Ishikawa (cell line): Measurements from ENCODE around the gene ELP5.

Source experiments
- CEBPB ChIP-seq: IDR thresholded peaks from 2 replicates; pipeline ENCODE4 v1.6.1; 2012
- CREB1 ChIP-seq: IDR thresholded peaks from 2 replicates; pipeline ENCODE4 v1.6.1; 2012; ENCODE audit warnings: low read depth
- EGR1 ChIP-seq: IDR thresholded peaks from 2 replicates; pipeline ENCODE4 v1.6.1; 2012
- EP300 ChIP-seq: IDR thresholded peaks from 2 replicates; pipeline ENCODE4 v1.6.1; 2012; ENCODE audit warnings: borderline replicate concordance
- FOXM1 ChIP-seq: IDR thresholded peaks from 2 replicates; pipeline ENCODE4 v1.6.1; 2012; ENCODE audit warnings: low read depth, borderline replicate concordance
- MAX ChIP-seq: IDR thresholded peaks from 2 replicates; pipeline ENCODE4 v1.6.1; 2012
- NFIC ChIP-seq: IDR thresholded peaks from 2 replicates; pipeline ENCODE4 v1.6.1; 2012
- RAD21 ChIP-seq: IDR thresholded peaks from 2 replicates; pipeline ENCODE4 v1.6.1; 2012; ENCODE audit warnings: low read depth
- TAF1 ChIP-seq: IDR thresholded peaks from 2 replicates; pipeline ENCODE4 v1.6.1; 2012; ENCODE audit warnings: low read depth, mild to moderate bottlenecking
- TCF12 ChIP-seq: IDR thresholded peaks from 2 replicates; pipeline ENCODE4 v1.6.1; 2012; ENCODE audit warnings: low read depth
- TEAD4 ChIP-seq: IDR thresholded peaks from 2 replicates; pipeline ENCODE4 v1.6.1; 2012
- YY1 ChIP-seq: IDR thresholded peaks from 2 replicates; pipeline ENCODE4 v1.6.1; 2012; ENCODE audit warnings: low read depth
- ZBTB7A ChIP-seq: IDR thresholded peaks from 2 replicates; pipeline ENCODE4 v1.6.1; 2012; ENCODE audit warnings: low read depth
- TF ChIP-seq, protein P1 (sequence below): IDR thresholded peaks from 2 replicates; pipeline ENCODE4 v1.6.1; 2012
- TF ChIP-seq, protein P2 (sequence below): IDR thresholded peaks from 2 replicates; pipeline ENCODE4 v1.6.1; 2012; ENCODE audit warnings: low read depth, mild to moderate bottlenecking

The ELP5 gene

DNA sequence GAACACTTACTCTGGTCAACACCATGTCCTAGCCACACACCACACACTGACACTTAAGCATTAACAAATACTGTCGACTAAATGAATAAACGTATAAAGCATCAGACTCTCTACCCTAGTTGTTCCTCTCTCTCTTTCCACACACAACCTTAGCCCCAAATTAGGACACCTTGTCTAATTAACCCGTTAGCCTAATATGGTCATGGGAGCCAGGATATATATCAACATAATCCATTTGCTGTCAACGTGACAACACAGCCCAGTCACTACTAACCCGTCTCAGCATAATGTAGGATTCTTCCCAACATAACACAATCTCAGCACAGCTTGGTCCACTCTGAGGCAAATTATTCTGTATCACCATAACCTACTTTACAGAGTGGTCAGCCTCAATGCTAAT, 19.9 kb upstream of the ELP5 start:
- no peak for TF ChIP-seq NFIC
- no peak for TF ChIP-seq CREB1
- TF ChIP-seq MAX, result no peak
- TF ChIP-seq TCF12, result no peak
- no peak for TF ChIP-seq FOXM1

DNA sequence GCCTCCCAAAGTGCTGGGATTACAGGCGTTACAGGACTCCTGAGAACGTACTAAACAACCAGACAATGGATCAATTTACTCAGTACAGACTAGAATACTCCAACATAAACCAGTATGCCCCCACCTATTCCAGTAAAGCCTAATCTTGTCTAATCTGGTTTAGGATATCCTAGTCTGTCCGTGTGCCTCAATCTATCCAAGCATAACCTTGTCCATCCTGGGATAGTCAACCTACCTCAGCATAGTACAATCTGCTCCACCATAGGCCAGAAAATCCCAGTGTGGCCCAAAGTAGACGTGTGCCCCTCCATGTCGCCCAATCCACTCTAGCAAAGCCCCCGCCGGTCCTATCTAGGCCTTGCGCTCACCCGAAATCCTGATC, 18.3 kb upstream of the ELP5 start:
- TF ChIP-seq TAF1, result no peak
- no peak for TF ChIP-seq MAX
- no peak for TF ChIP-seq TEAD4
- TF ChIP-seq, protein P1, sequence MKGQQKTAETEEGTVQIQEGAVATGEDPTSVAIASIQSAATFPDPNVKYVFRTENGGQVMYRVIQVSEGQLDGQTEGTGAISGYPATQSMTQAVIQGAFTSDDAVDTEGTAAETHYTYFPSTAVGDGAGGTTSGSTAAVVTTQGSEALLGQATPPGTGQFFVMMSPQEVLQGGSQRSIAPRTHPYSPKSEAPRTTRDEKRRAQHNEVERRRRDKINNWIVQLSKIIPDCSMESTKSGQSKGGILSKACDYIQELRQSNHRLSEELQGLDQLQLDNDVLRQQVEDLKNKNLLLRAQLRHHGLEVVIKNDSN, result no peak
- no peak for TF ChIP-seq FOXM1
- no peak for TF ChIP-seq NFIC
- no peak for TF ChIP-seq EP300

- TF ChIP-seq ZBTB7A, result no peak
- TF ChIP-seq TEAD4, result peak; percentile 56
- peak; percentile 48; the same call in 1 of the 2 replicates for TF ChIP-seq TCF12
- TF ChIP-seq TAF1, result peak; percentile 41; the same call in 1 of the 2 replicates
- TF ChIP-seq YY1, result peak; percentile 74
- TF ChIP-seq, protein P1, result peak; percentile 99
- TF ChIP-seq NFIC, result no peak; the same call in 1 of the 2 replicates
- TF ChIP-seq EP300, result peak; percentile 38; the same call in 1 of the 2 replicates
- TF ChIP-seq CEBPB, result no peak
- no peak for TF ChIP-seq FOXM1
- no peak for TF ChIP-seq RAD21
- TF ChIP-seq, protein P2, sequence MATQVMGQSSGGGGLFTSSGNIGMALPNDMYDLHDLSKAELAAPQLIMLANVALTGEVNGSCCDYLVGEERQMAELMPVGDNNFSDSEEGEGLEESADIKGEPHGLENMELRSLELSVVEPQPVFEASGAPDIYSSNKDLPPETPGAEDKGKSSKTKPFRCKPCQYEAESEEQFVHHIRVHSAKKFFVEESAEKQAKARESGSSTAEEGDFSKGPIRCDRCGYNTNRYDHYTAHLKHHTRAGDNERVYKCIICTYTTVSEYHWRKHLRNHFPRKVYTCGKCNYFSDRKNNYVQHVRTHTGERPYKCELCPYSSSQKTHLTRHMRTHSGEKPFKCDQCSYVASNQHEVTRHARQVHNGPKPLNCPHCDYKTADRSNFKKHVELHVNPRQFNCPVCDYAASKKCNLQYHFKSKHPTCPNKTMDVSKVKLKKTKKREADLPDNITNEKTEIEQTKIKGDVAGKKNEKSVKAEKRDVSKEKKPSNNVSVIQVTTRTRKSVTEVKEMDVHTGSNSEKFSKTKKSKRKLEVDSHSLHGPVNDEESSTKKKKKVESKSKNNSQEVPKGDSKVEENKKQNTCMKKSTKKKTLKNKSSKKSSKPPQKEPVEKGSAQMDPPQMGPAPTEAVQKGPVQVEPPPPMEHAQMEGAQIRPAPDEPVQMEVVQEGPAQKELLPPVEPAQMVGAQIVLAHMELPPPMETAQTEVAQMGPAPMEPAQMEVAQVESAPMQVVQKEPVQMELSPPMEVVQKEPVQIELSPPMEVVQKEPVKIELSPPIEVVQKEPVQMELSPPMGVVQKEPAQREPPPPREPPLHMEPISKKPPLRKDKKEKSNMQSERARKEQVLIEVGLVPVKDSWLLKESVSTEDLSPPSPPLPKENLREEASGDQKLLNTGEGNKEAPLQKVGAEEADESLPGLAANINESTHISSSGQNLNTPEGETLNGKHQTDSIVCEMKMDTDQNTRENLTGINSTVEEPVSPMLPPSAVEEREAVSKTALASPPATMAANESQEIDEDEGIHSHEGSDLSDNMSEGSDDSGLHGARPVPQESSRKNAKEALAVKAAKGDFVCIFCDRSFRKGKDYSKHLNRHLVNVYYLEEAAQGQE, result no peak
- TF ChIP-seq CREB1, result no peak
- peak; percentile 92 for TF ChIP-seq MAX
- TF ChIP-seq EGR1, result peak; percentile 59; the same call in 1 of the 2 replicates
Measured at GRCh38 chr17:7234083-7234951, 17.7 kb upstream of the ELP5 start, which contains the start of gene DVL2. DVL2 (minus strand) TSS chr17:7234517; CDS start chr17:7234262, 255 bp downstream.

DNA sequence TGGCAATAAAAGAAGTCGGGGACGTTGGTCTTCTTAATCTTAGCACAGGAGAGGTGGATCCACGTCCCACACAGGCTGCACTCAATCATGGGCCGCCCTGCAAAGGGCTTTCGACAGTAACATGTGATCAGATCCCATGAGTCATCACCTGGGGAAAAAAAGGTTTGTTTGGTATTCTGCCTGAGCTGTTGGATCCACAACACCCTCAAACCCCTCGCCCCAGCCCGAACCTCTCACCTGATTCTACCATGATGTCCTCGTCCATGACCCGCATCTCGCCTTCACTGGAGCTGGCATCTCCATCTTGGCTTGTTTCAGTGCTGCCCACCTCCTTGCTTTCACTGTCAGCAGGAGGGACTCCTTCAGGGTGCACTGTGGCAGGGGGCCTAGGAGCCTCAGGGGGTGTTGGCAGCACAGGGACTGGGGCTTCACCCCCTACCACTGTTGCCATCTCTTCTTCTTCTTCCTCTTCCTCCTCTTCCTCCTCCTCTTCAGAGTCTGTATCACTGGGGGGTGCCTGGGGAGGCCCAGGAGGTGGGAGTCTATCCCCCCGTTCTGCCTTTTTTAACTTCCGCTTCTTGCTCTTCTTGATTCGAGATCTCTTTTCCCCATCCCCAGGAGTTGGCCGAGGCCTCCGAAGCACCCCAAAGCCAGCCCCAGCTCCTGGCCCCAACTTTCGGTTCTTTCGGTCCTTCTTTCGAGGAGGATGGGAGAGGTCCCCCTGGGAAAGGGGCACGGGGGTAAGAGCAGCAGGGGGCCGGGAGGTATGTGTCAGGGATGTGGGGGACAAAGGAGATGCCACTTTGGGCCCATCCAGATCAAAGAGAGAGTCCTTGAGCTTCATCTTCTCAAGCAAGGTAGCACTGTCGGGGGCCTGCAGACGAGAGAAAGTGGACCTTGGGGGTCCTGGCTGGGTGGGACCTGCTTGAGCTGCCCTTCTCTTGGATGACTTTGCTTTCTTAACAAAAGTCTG, 16.0 kb upstream of the ELP5 start:
- TF ChIP-seq TEAD4 (no peak), TAF1 (no peak), MAX (no peak), CEBPB (no peak), TCF12 (no peak), YY1 (no peak), ZBTB7A (no peak), CREB1 (no peak), NFIC (no peak), RAD21 (no peak), EGR1 (no peak)

GRCh38 chr17:7236808-7237207, 15.2 kb upstream of the ELP5 start:
- no peak for TF ChIP-seq RAD21
- no peak for TF ChIP-seq FOXM1
- TF ChIP-seq, protein P1, result no peak
- TF ChIP-seq NFIC, result no peak
- TF ChIP-seq, protein P2, result no peak
- TF ChIP-seq YY1, result no peak
- TF ChIP-seq MAX, result no peak
- TF ChIP-seq EGR1, result no peak
- TF ChIP-seq ZBTB7A, result no peak
- TF ChIP-seq TCF12, result no peak
- no peak for TF ChIP-seq TAF1
- TF ChIP-seq CREB1, result no peak
- TF ChIP-seq TEAD4, result no peak
